Astrocyte (in vitro differentiated cells and primary cell): ENCODE measurements around the gene AMY1B.
"Not testable (repeated sequence)": the region's sequence is repeated elsewhere in the genome, so short reads cannot be mapped to it uniquely, and the experiment has no call there.

Source experiments
- CTCF ChIP-seq: IDR thresholded peaks from 2 replicates; pipeline ENCODE4 v1.5.1; 2011; ENCODE audit warnings: low read depth, mild to moderate bottlenecking, inconsistent platforms, low read length, moderate library complexity; ENCODE audit not compliant: insufficient read depth
- EZH2 ChIP-seq: IDR thresholded peaks from 2 replicates; pipeline ENCODE4 v1.6.1; 2012; ENCODE audit warnings: mild to moderate bottlenecking, low read length, inconsistent platforms; ENCODE audit not compliant: insufficient read depth

GRCh38 chr1:103744449-103744848, 48.4 kb upstream of the AMY1B start:
- not testable (repeated sequence) for TF ChIP-seq CTCF, EZH2
